SKM-1 (cell line): Measurements from ENCODE around the gene ADPRS.

Experiments used
- DNase-seq: peaks from one replicate; lab custom pipeline; 2025; ENCODE audit not compliant: unreplicated experiment; lab: John Stamatoyannopoulos, UW

The ADPRS gene

GRCh38 chr1:36087233-36088123 lies 1.2 kb upstream of the ADPRS start:
- no peak for DNase-seq

DNA sequence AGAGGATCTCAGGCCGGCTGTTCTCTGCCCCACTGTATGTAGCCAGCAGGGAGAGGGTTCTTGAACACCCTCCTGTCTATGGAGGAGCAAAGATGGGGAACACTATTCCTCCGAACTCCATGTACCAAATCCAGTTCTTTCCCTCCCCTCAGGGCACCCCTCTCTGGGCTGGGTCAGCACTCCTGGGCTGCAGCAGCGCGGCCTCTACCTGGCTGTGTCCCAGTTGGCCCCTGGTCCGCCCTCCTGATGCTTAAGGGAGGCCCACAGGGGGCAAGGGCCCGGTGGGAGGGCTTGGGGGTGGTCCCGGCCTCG lies 471 bp upstream of the ADPRS start:
- no peak for DNase-seq

DNA sequence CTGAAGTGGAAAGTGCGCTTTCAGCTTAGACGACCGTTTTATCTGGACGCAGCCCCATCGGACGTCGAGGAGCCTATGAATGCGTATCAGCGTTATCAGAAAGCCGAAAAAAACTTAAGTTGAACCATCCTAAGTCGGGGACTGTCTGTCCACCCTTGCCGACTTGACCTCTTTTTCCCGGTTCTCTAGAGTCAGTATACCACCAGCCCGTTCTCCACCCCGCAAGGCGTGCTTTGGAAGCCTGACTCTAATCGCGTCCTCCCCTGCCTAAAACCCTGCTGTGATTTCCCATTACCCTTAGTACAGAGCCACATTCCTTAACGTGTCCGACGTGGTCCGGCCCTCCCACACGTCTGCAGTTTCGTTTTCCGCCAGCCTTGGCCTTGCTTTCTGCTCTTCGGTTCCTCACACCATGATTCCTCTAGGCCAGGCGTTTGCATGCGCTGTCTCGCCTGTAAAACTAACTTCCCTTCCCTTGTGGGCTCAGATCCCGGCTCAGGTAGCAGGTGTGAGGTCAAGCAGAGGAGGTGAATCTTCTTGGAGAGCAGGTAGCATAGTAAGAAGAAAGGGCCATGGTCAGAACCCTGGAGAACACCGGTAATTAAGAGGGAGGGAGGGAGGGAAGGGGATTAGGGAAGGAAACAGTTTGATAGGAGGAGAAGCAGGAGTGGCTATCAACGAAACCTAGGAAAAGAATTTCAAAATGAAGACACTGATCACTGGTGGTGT lies 865 bp downstream of the ADPRS start:
- DNase-seq: no peak

- no peak for DNase-seq
Measured at GRCh38 chr1:36091141-36091540, 2.4 kb downstream of the ADPRS start.

GRCh38 chr1:36091698-36092097 lies 3.0 kb downstream of the ADPRS start:
- DNase-seq: no peak

- no peak for DNase-seq
Measured at GRCh38 chr1:36092166-36092797, 3.6 kb downstream of the ADPRS start.

DNA sequence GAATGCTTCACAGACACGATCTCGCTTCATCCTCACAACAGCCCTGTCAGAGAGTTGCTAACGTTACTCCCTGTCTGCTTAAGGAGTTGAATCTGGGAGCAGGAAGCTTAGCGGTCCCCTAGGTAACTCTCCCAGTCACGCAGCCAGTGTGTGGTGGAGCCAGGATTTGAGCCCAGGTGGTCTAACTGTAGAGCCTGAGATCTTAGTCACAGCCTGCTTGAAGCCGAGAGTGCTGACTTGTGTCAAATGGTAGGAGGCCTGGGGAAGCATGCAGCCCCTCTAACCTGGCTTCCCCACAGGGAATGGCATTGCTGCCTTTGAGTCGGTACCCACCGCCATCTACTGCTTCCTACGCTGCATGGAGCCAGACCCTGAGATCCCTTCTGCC lies 4.1 kb downstream of the ADPRS start:
- DNase-seq: no peak

- DNase-seq: no peak
Measured at GRCh38 chr1:36093226-36093625, 4.5 kb downstream of the ADPRS start.

DNA sequence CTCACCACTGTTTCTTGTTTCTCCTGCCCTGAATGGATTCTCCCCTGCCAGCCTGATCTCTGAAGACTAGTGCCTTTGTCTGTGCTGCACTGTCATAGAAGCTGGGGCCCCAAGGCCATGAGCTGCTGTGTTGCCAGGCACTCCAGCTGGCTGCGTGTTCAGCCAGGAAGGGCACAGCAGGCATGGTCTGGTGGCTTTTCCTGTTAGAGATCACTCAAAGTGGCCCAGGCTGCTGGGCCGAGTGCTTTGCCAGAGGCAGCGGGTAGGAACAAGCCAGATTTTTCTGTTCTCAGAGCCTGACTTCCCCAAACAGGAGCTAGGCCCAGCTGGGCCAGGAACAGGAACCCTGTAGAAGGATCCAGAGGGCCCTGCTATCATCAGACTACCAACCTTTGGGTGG lies 5.2 kb downstream of the ADPRS start:
- DNase-seq: no peak

DNA sequence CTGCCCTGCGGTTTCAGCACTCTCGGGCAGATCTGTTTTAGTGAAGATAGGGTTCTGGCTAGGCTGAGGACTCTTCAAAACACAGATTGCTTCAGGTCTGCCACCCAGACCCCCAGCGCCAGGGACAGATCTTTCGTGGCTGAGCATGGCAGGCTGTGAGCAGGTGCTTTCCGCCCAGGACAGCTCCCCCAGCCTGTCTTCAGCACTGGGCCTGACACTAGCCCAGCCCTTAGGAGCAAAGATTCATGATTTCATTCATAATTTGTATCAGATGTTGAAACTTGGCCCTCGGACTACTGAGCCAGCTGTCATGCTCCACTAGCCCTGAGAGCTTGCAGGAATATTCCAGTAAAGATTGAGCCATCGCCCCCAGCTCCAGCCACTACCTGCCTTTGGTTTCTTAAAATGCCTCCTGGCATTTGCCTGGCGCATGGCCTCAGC lies 5.9 kb downstream of the ADPRS start:
- no peak for DNase-seq

DNA sequence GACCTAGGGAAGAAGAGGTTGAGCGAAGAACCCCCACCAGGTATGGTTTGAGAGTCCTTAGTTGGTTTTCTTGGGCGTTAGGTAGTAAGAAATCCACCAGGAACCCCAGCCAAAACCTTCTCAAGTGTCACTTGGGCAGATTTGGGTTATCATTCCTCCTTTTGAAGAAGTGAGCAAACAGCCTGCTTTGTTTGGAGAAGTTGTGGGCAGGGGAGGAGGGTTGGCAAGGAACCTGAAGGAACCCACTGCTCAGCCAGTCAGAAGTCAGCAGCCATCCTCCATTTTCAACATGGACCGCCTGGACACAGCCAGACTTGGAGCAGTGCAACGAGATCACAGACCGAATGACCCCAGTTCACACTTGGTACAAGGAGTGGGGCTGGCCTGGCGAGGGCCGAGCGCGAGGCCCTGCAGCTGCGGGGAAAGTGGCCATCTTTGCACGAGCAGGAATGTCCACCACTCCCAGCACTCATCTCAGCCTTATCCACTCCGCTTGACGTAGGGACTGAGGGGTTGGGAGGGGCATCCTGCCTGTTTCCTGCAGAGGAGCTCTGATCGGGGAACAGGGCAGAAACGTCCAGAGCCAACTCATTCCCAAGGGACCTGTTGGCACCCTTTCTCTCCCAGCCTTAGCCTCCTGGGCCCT lies 7.2 kb downstream of the ADPRS start:
- DNase-seq: peak; percentile 62

DNA sequence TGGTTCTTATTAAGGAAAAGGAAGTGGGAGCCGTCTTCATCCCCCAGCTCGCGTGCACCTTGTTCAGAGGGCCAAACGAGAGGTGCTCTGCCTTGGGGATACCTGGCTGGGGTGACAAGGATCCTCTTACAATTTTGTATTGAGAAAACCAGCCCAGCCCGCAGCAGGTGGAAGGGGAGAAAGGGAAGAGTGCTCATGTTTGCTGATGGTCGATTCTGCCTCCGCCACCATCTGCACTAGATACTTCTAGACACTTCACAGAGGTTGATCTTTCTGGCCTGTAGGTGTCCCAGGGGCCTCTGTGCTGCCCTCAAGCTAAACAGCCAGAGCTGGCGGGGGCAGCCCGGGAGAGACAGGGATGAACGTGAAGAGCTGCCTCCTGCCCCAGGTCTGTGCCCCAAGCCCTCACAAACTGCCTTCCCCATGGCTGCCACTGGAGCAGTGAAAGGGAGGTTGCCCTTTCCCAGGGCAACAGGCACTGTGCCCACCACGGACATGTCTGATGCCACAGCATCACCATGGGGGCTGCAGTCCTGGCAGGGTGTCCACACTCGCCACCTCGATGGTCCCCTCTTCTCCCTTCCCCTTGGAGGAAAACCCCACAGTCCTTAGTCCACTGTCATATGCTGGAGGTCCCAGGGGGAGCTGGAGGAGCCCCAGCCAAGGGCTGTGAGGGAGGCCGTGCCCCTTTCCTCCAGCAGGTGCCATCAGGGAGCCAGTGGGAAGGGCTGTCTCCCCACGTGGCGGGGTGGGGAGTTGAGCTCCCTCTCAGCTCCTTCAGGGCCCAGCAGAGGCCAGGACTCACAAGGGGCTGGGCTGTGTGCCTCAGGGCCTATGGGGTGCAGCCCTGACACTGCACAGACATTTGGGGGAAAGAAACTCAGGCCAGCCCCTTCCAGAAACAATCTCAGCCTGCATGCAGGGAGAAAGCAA lies 8.1 kb downstream of the ADPRS start:
- no peak for DNase-seq

- no peak for DNase-seq
Measured at GRCh38 chr1:36097693-36098585, 9.2 kb downstream of the ADPRS start.

DNA sequence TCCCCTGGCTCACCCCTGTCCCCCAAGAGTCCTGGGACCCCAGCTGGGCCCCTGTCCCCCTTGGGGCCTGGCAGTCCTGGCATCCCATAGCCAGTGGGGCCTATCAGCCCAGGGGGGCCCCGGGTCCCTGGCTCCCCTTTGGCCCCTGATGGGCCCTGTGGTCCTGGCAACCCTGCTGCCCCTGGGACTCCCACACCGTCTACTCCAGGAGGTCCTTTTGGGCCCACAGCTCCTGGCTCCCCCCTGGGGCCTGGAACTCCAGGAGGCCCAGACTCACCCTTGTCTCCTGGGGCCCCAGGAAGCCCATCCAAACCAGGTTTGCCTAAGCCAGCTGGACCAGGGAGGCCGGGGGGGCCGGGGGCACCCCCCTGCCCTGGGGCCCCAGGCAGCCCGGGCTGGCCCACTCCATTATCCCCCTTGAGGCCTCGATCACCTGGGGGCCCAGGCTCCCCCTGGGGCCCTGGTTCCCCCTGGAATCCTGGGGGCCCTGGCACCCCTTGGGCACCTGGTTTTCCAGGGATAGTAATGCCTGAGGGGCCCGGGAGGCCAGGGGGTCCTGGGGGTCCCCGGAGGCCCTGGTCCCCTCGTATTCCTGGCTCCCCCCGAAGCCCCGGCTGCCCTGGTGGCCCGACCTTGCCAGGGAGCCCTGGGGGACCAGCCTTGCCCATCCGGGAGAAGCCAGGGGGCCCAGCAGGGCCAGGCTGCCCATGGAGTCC lies 10.1 kb downstream of the ADPRS start:
- DNase-seq: no peak

GRCh38 chr1:36099681-36100341 lies 11.1 kb downstream of the ADPRS start:
- DNase-seq: peak; percentile 49

- no peak for DNase-seq
Measured at GRCh38 chr1:36100376-36100775, 11.7 kb downstream of the ADPRS start.

DNA sequence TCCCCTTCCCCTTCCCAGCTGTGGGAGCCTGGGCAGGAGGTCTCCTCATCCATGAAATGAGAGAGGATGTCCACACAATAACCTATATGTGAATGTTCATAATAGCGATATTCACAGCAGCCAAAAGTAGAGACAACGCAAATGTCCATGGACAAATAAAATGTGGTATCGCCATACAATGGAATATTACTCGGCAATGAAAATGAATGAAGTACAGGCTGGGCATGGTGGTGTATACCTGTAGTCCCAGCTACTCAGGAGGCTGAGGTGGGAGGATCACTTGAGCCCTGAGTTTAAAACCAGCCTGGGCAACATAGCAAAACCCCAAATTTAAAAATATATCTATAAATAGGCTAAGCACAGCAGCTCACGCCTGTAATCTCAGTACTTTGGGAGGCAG lies 12.9 kb downstream of the ADPRS start:
- DNase-seq: no peak

GRCh38 chr1:36106269-36106668 lies 17.6 kb downstream of the ADPRS start:
- DNase-seq: no peak
